MM.1S (cell line): ENCODE results near the gene HP1BP3.

Experiments
- DNase-seq: peaks from one replicate; pipeline ENCODE4 v3.0.0-alpha.2; 2015
- H2AFZ ChIP-seq: fragments of 300-600 bp; sonication (generic); 2 replicates; pipeline ENCODE4 v1.6.0; 2016; ENCODE audit warnings: antibody characterized with exemption, low read length
- H3F3A ChIP-seq: fragments of 300-600 bp; sonication (generic); 2 replicates; pipeline ENCODE4 v1.6.1; 2016; ENCODE audit warnings: mild to moderate bottlenecking, antibody characterized with exemption, low read length, moderate library complexity, mixed read lengths; ENCODE audit not compliant: insufficient read depth
- H3K27ac ChIP-seq: fragments of 300-600 bp; sonication (generic); 2 replicates; pipeline ENCODE4 v1.5.1; 2016; ENCODE audit warnings: mild to moderate bottlenecking, low read length
- H3K27me3 ChIP-seq: fragments of 300-600 bp; sonication (generic); replicated peaks from 2 replicates; pipeline ENCODE4 v1.6.0; 2016; ENCODE audit warnings: low read length; ENCODE audit not compliant: insufficient read depth
- H3K36me3 ChIP-seq: fragments of 300-600 bp; sonication (generic); replicated peaks from 2 replicates; pipeline ENCODE4 v1.6.1; 2016; ENCODE audit warnings: mild to moderate bottlenecking, low read length, mixed read lengths; ENCODE audit not compliant: insufficient read depth
- H3K4me1 ChIP-seq: fragments of 300-600 bp; sonication (generic); 2 replicates; pipeline ENCODE4 v1.6.1; 2016; ENCODE audit warnings: low read length, mixed read lengths
- H3K4me2 ChIP-seq: fragments of 300-600 bp; sonication (generic); 2 replicates; pipeline ENCODE4 v1.6.0; 2016; ENCODE audit warnings: low read depth, low read length
- H3K4me3 ChIP-seq: fragments of 300-600 bp; sonication (generic); 2 replicates; pipeline ENCODE4 v1.5.1; 2016; ENCODE audit warnings: low read length, mixed read lengths
- H3K79me2 ChIP-seq: fragments of 300-600 bp; sonication (generic); 2 replicates; pipeline ENCODE4 v1.6.1; 2016; ENCODE audit warnings: mixed run types, low read length, mixed read lengths
- H3K9ac ChIP-seq: fragments of 300-600 bp; sonication (generic); 2 replicates; pipeline ENCODE4 v1.6.1; 2016; ENCODE audit warnings: low read length, mixed read lengths
- H3K9me2 ChIP-seq: fragments of 300-600 bp; sonication (generic); replicated peaks from 2 replicates; pipeline ENCODE4 v1.6.1; 2016; ENCODE audit warnings: mild to moderate bottlenecking, low read length, mixed read lengths; ENCODE audit not compliant: insufficient read depth
- H3K9me3 ChIP-seq: fragments of 300-600 bp; sonication (generic); replicated peaks from 2 replicates; pipeline ENCODE4 v1.6.1; 2016; ENCODE audit warnings: mild to moderate bottlenecking, low read length, mixed read lengths; ENCODE audit not compliant: insufficient read depth
- H4K20me1 ChIP-seq: fragments of 300-600 bp; sonication (generic); 2 replicates; pipeline ENCODE4 v1.6.1; 2016; ENCODE audit warnings: mild to moderate bottlenecking, low read length, moderate library complexity, mixed read lengths; ENCODE audit not compliant: insufficient read depth
- CTCF ChIP-seq: fragments of 300-600 bp; sonication (generic); IDR thresholded peaks from 2 replicates; pipeline ENCODE4 v1.5.1; 2016; ENCODE audit warnings: antibody characterized with exemption, low read length, mixed read lengths
- EZH2 ChIP-seq: fragments of 300-600 bp; sonication (generic); optimal IDR thresholded peaks from 2 replicates; pipeline ENCODE3; 2017; ENCODE audit warnings: low read depth, mild to moderate bottlenecking, antibody characterized with exemption, low read length, mixed read lengths
- EZH2phosphoT487 ChIP-seq: fragments of 300-600 bp; sonication (generic); IDR thresholded peaks from 2 replicates; pipeline ENCODE4 v1.6.1; 2018; ENCODE audit warnings: antibody characterized with exemption, low read length

HP1BP3 gene

GRCh38 chr1:20710469-20711284 lies 76.4 kb downstream of the HP1BP3 start:
- no peak overlapping the region for H3K4me2 ChIP-seq
- H2AFZ ChIP-seq: no peak overlapping the region
- peaks cover 69% of the 10 kb centered on the region for H3K27me3 ChIP-seq
- no peak overlapping the region for H3K9ac ChIP-seq
- H3K27ac ChIP-seq: no peak overlapping the region
- no peak for TF ChIP-seq CTCF
- no peak for TF ChIP-seq EZH2phosphoT487
- TF ChIP-seq EZH2: no peak
- no peaks in the 10 kb centered on the region for H3K9me2 ChIP-seq
- no peaks in the 10 kb centered on the region for H3F3A ChIP-seq
- H3K36me3 ChIP-seq: no peaks in the 10 kb centered on the region
- no peak for DNase-seq
- no peaks in the 10 kb centered on the region for H3K9me3 ChIP-seq
- no peaks in the 10 kb centered on the region for H3K79me2 ChIP-seq
- H3K4me1 ChIP-seq: no peaks in the 10 kb centered on the region
- no peak overlapping the region for H3K4me3 ChIP-seq
- no peaks in the 10 kb centered on the region for H4K20me1 ChIP-seq

- Histone ChIP-seq H3K79me2 (no peaks in the 10 kb centered on the region), H4K20me1 (no peaks in the 10 kb centered on the region), H3K4me3 (no peak overlapping the region), H3K27me3 (peaks cover 67% of the 10 kb centered on the region), H2AFZ (no peak overlapping the region), H3K4me2 (no peak overlapping the region), H3K9me3 (no peaks in the 10 kb centered on the region), H3K9me2 (no peaks in the 10 kb centered on the region), H3K4me1 (no peaks in the 10 kb centered on the region), H3K9ac (no peak overlapping the region), H3F3A (no peaks in the 10 kb centered on the region), H3K27ac (no peak overlapping the region), H3K36me3 (no peaks in the 10 kb centered on the region)
- no peak for TF ChIP-seq CTCF
- TF ChIP-seq EZH2: no peak
- TF ChIP-seq EZH2phosphoT487: no peak
- DNase-seq: no peak
These were observed 77.2 kb downstream of the HP1BP3 start for GRCh38 chr1:20709868-20710267.

GRCh38 chr1:20708891-20709290 lies 78.2 kb downstream of the HP1BP3 start:
- TF ChIP-seq EZH2 (no peak), EZH2phosphoT487 (no peak), CTCF (no peak)
- Histone ChIP-seq H3K9me3 (no peaks in the 10 kb centered on the region), H3K27ac (no peak overlapping the region), H3F3A (no peaks in the 10 kb centered on the region), H3K4me1 (no peaks in the 10 kb centered on the region), H3K9me2 (no peaks in the 10 kb centered on the region), H3K36me3 (no peaks in the 10 kb centered on the region), H3K4me2 (no peak overlapping the region), H4K20me1 (no peaks in the 10 kb centered on the region), H3K4me3 (no peak overlapping the region), H2AFZ (no peak overlapping the region), H3K9ac (no peak overlapping the region), H3K27me3 (peaks cover 67% of the 10 kb centered on the region), H3K79me2 (no peaks in the 10 kb centered on the region)
- DNase-seq: no peak
